Neural cell (in vitro differentiated cells): ENCODE data around the gene CCDC33. TPM values are rescaled to one million over a fixed set of nuclear protein-coding genes. Genes with fewer than 3 reads are reported as not detected.

Source experiments
- H2AFZ ChIP-seq: fragments of 200-600, 300-800 bp; sonication (generic), shearing (Covaris generic); 2 replicates; pipeline ENCODE4 v1.6.0; 2014; ENCODE audit warnings: low read depth, mild to moderate bottlenecking, antibody characterized with exemption, low read length, moderate library complexity
- H3F3A ChIP-seq: fragments of 200-600 bp; shearing (Covaris generic); 2 replicates; pipeline ENCODE4 v1.6.1; 2016; ENCODE audit warnings: mild to moderate bottlenecking, moderate library complexity, mixed read lengths, antibody characterized with exemption, low read length; ENCODE audit not compliant: insufficient read depth, poor library complexity, severe bottlenecking
- H3K27ac ChIP-seq: fragments of 200-600, 300-800 bp; sonication (generic), shearing (Covaris generic); 2 replicates; pipeline ENCODE4 v1.5.1; 2014; ENCODE audit warnings: mild to moderate bottlenecking, low read length, moderate library complexity
- H3K27me3 ChIP-seq: fragments of 300-800, 200-600 bp; sonication (generic), shearing (Covaris generic); 2 replicates; pipeline ENCODE4 v1.6.0; 2014; ENCODE audit warnings: mild to moderate bottlenecking, low read depth, low read length, moderate library complexity; ENCODE audit not compliant: insufficient read depth
- H3K36me3 ChIP-seq: fragments of 300-800, 200-600 bp; sonication (generic), shearing (Covaris generic); 2 replicates; pipeline ENCODE4 v1.5.1; 2014; ENCODE audit warnings: mild to moderate bottlenecking, antibody characterized with exemption, low read length, moderate library complexity; ENCODE audit not compliant: insufficient read depth
- H3K4me2 ChIP-seq: fragments of 300-800, 200-600 bp; sonication (generic), shearing (Covaris generic); 2 replicates; pipeline ENCODE4 v1.6.0; 2014; ENCODE audit warnings: mild to moderate bottlenecking, low read length
- H3K4me3 ChIP-seq: fragments of 300-800, 200-600 bp; sonication (generic), shearing (Covaris generic); 2 replicates; pipeline ENCODE4 v1.5.1; 2014; ENCODE audit warnings: mild to moderate bottlenecking, low read length, moderate library complexity
- H3K79me2 ChIP-seq: fragments of 200-600 bp; shearing (Covaris generic); replicated peaks from 2 replicates; pipeline ENCODE4 v1.6.0; 2014; ENCODE audit warnings: mild to moderate bottlenecking, low read length, moderate library complexity; ENCODE audit not compliant: insufficient read depth
- H3K9ac ChIP-seq: fragments of 300-800, 200-600 bp; sonication (generic), shearing (Covaris generic); 2 replicates; pipeline ENCODE4 v1.6.1; 2016; ENCODE audit warnings: mild to moderate bottlenecking, low read length, mixed read lengths
- H3K9me2 ChIP-seq: fragments of 200-600 bp; shearing (Covaris generic); 2 replicates; pipeline ENCODE4 v1.6.1; 2016; ENCODE audit warnings: mild to moderate bottlenecking, low read length, mixed read lengths; ENCODE audit not compliant: insufficient read depth
- H3K9me3 ChIP-seq: fragments of 200-600, 300-800 bp; sonication (generic), shearing (Covaris generic); 2 replicates; pipeline ENCODE4 v1.6.1; 2016; ENCODE audit warnings: mild to moderate bottlenecking, mixed run types, low read length, moderate library complexity, mixed read lengths
- H4K20me1 ChIP-seq: fragments of 200-600 bp; shearing (Covaris generic); 2 replicates; pipeline ENCODE4 v1.6.1; 2016; ENCODE audit warnings: mild to moderate bottlenecking, mixed run types; ENCODE audit not compliant: insufficient read depth
- EP300 ChIP-seq: fragments of 450-650 bp; conservative IDR thresholded peaks from 2 replicates; pipeline ENCODE4 v1.6.1; 2014; ENCODE audit warnings: antibody characterized with exemption, mild to moderate bottlenecking, moderate library complexity; ENCODE audit not compliant: poor library complexity, severe bottlenecking
- EZH2 ChIP-seq: fragments of 200-600, 300-800 bp; shearing (Covaris generic), sonication (generic); IDR thresholded peaks from 2 replicates; pipeline ENCODE4 v1.6.1; 2014; ENCODE audit warnings: antibody characterized with exemption, low read length, borderline replicate concordance, mild to moderate bottlenecking; ENCODE audit not compliant: insufficient read depth, poor library complexity, severe bottlenecking
- MXI1 ChIP-seq: fragments of 450-650 bp; conservative IDR thresholded peaks from 2 replicates; pipeline ENCODE4 v1.6.1; 2014; ENCODE audit warnings: antibody characterized with exemption, mild to moderate bottlenecking; ENCODE audit not compliant: poor library complexity, severe bottlenecking
- POLR2AphosphoS5 ChIP-seq: IDR thresholded peaks from 2 replicates; pipeline ENCODE4 v1.6.1; 2012
- RAD21 ChIP-seq: fragments of 450-650 bp; conservative IDR thresholded peaks from 2 replicates; pipeline ENCODE4 v1.6.1; 2014; ENCODE audit warnings: antibody characterized with exemption, mild to moderate bottlenecking, moderate library complexity
- SMC3 ChIP-seq: fragments of 450-650 bp; conservative IDR thresholded peaks from 2 replicates; pipeline ENCODE4 v1.6.1; 2014; ENCODE audit warnings: antibody characterized with exemption, mild to moderate bottlenecking, moderate library complexity; ENCODE audit not compliant: poor library complexity
- TAF1 ChIP-seq: IDR thresholded peaks from 2 replicates; pipeline ENCODE4 v1.6.1; 2012; ENCODE audit warnings: low read depth
- polyA plus RNA-seq: library from polyadenylated mRNA; depleted of rRNA; stranded (reverse); fragments of >200 nt; gene quantifications from 2 replicates; pipeline ENCODE4 v1.2.3, GENCODE V29; 2014
- TF ChIP-seq, protein P1 (sequence below): fragments of 450-650 bp; IDR thresholded peaks from 2 replicates; pipeline ENCODE4 v1.5.1; 2014; ENCODE audit warnings: antibody characterized with exemption, mild to moderate bottlenecking, moderate library complexity; ENCODE audit not compliant: poor library complexity, severe bottlenecking
- TF ChIP-seq, protein P2 (sequence below): IDR thresholded peaks from 2 replicates; pipeline ENCODE4 v1.6.1; 2012; ENCODE audit warnings: borderline replicate concordance

Gene CCDC33
- polyA plus RNA-seq, 1 donor from 2014 or later: 1.4 TPM

DNA sequence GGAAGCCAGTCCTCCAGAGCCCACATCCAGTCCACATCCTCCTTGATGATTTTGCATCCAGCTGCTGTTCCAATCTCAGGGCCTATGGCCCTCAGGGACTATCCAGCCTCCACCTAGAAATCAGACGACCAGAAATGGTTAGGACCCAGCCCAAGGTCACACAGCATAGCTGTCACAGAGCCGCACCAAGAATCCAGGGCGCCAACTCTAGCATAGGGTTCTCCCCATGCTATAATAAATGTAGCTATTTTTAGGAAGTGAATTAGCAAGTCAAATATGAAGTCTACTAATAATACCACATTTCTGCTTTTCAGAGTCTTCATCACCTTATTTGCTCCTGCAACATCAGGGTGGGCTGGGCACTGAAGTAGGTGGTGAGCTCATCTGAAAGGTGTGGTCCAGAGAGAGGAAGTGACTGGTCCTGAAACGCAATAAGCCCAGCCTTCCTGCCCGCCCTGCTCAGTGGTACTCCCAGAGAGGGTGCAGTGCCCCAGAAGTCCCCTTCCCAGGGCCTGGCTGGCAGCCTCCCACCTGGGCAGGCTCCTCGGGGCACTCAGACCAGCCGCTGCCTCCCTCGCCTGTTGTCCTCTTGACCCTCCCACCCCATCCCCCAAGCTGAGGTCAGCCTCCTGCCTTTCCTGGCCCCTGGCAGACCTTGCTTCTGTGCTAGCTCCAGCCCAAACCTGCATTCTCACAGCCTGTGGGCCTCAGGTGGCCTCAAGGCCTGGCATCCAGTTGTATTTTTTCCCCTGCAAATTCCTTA, 148.9 kb downstream of the CCDC33 start:
- H3K36me3 ChIP-seq: no peaks in the 10 kb centered on the region
- no peaks in the 10 kb centered on the region for H3K79me2 ChIP-seq
- H3K9me2 ChIP-seq: no peaks in the 10 kb centered on the region
- no peak overlapping the region for H3K9ac ChIP-seq
- no peaks in the 10 kb centered on the region for H3F3A ChIP-seq
- no peaks in the 10 kb centered on the region for H4K20me1 ChIP-seq
- TF ChIP-seq POLR2AphosphoS5 (no peak), TAF1 (no peak), EZH2 (no peak), MXI1 (no peak), SMC3 (no peak), RAD21 (no peak), EP300 (no peak)
- TF ChIP-seq, protein P1, sequence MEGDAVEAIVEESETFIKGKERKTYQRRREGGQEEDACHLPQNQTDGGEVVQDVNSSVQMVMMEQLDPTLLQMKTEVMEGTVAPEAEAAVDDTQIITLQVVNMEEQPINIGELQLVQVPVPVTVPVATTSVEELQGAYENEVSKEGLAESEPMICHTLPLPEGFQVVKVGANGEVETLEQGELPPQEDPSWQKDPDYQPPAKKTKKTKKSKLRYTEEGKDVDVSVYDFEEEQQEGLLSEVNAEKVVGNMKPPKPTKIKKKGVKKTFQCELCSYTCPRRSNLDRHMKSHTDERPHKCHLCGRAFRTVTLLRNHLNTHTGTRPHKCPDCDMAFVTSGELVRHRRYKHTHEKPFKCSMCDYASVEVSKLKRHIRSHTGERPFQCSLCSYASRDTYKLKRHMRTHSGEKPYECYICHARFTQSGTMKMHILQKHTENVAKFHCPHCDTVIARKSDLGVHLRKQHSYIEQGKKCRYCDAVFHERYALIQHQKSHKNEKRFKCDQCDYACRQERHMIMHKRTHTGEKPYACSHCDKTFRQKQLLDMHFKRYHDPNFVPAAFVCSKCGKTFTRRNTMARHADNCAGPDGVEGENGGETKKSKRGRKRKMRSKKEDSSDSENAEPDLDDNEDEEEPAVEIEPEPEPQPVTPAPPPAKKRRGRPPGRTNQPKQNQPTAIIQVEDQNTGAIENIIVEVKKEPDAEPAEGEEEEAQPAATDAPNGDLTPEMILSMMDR: no peak
- TF ChIP-seq, protein P2, sequence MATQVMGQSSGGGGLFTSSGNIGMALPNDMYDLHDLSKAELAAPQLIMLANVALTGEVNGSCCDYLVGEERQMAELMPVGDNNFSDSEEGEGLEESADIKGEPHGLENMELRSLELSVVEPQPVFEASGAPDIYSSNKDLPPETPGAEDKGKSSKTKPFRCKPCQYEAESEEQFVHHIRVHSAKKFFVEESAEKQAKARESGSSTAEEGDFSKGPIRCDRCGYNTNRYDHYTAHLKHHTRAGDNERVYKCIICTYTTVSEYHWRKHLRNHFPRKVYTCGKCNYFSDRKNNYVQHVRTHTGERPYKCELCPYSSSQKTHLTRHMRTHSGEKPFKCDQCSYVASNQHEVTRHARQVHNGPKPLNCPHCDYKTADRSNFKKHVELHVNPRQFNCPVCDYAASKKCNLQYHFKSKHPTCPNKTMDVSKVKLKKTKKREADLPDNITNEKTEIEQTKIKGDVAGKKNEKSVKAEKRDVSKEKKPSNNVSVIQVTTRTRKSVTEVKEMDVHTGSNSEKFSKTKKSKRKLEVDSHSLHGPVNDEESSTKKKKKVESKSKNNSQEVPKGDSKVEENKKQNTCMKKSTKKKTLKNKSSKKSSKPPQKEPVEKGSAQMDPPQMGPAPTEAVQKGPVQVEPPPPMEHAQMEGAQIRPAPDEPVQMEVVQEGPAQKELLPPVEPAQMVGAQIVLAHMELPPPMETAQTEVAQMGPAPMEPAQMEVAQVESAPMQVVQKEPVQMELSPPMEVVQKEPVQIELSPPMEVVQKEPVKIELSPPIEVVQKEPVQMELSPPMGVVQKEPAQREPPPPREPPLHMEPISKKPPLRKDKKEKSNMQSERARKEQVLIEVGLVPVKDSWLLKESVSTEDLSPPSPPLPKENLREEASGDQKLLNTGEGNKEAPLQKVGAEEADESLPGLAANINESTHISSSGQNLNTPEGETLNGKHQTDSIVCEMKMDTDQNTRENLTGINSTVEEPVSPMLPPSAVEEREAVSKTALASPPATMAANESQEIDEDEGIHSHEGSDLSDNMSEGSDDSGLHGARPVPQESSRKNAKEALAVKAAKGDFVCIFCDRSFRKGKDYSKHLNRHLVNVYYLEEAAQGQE: no peak
- H3K4me2 ChIP-seq: no peak overlapping the region
- no peaks in the 10 kb centered on the region for H3K9me3 ChIP-seq
- H2AFZ ChIP-seq: no peak overlapping the region
- H3K4me3 ChIP-seq: no peak overlapping the region
- H3K27ac ChIP-seq: no peak overlapping the region
- no peaks in the 10 kb centered on the region for H3K27me3 ChIP-seq

DNA sequence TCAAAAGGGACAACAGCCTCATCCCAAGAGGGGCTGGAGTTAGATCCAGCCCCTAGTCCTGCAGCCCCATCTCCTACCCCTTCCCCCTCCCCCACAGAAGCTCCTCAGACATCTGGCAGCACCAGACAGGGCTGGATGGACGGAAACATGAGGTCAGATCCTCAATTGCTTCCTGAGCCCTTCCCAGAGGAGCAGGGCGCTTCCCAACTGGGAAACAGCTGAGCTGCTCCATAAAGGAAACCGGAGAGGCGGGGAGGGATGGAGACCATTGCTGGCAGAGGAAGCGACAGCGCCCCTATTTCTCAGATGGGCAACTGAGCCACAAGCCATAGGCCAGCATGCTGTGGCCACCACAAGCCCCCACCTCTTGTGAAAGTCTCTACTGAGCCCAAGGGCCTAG, 149.6 kb downstream of the CCDC33 start:
- Histone ChIP-seq H3K4me2 (no peak overlapping the region), H3K9me3 (no peaks in the 10 kb centered on the region), H3K9me2 (no peaks in the 10 kb centered on the region), H2AFZ (no peak overlapping the region), H3K9ac (no peak overlapping the region), H4K20me1 (no peaks in the 10 kb centered on the region), H3K79me2 (no peaks in the 10 kb centered on the region), H3K4me3 (no peak overlapping the region), H3F3A (no peaks in the 10 kb centered on the region), H3K27ac (no peak overlapping the region), H3K36me3 (no peaks in the 10 kb centered on the region), H3K27me3 (no peaks in the 10 kb centered on the region)
- TF ChIP-seq, protein P2: no peak
- TF ChIP-seq POLR2AphosphoS5 (no peak), EZH2 (no peak), RAD21 (no peak), TAF1 (no peak), SMC3 (no peak), EP300 (no peak)
- TF ChIP-seq, protein P1: no peak
